Measurements from ENCODE around the gene AMDHD2. TPM values are rescaled to one million over a fixed set of nuclear protein-coding genes. Genes with fewer than 3 reads are reported as not detected.

AMDHD2 gene
- total RNA-seq, 1 donor from 2014 or later, result 46.4 TPM

GRCh38 chr16:2516391-2517240 lies 3.6 kb upstream of the AMDHD2 start:
- TF ChIP-seq CTCF (IDR thresholded peaks at IDR 0.05; ENCODE audit: unreplicated experiment), result no peak
- H3K4me1 Mint-ChIP-seq, result peaks cover 57% of the 10 kb centered on the region

GRCh38 chr16:2517954-2518605 lies 2.1 kb upstream of the AMDHD2 start:
- DNase-seq (ENCODE audit: low spot score in 2 of 2, unreplicated experiment in 2 of 2), result no peak
- Mint-ChIP-seq H3K27me3 (ENCODE audit: low read depth) (no peaks in the 10 kb centered on the region), H3K36me3 (no peaks in the 10 kb centered on the region), H3K9me3 (no peaks in the 10 kb centered on the region), H3K4me3 (no peak overlapping the region), H3K4me1 (peaks cover 45% of the 10 kb centered on the region), H3K27ac (no peak overlapping the region)
- no peak for TF ChIP-seq CTCF (IDR thresholded peaks at IDR 0.05; ENCODE audit: unreplicated experiment)

More at GRCh38 chr16:2516391-2517240, 3.6 kb upstream of the AMDHD2 start:
- H3K36me3 Mint-ChIP-seq, result no peaks in the 10 kb centered on the region
- no peaks in the 10 kb centered on the region for H3K27me3 Mint-ChIP-seq (ENCODE audit: low read depth)
- H3K4me3 Mint-ChIP-seq, result peak overlapping the region; percentile 90
- no peak for DNase-seq (ENCODE audit: low spot score in 2 of 2, unreplicated experiment in 2 of 2)
- no peaks in the 10 kb centered on the region for H3K9me3 Mint-ChIP-seq
- H3K27ac Mint-ChIP-seq, result peak overlapping the region; percentile 87

GRCh38 chr16:2518823-2519710 lies 1.1 kb upstream of the AMDHD2 start:
- DNase-seq (ENCODE audit: low spot score in 2 of 2, unreplicated experiment in 2 of 2), result no peak

GRCh38 chr16:2519711-2520080 lies 475 bp upstream of the AMDHD2 start:
- TF ChIP-seq CTCF (IDR thresholded peaks at IDR 0.05; ENCODE audit: unreplicated experiment), result no peak
- DNase-seq (ENCODE audit: low spot score in 2 of 2, unreplicated experiment in 2 of 2), result no peak
- Mint-ChIP-seq H3K27me3 (ENCODE audit: low read depth) (no peaks in the 10 kb centered on the region), H3K4me3 (peak overlapping the region; percentile 59), H3K36me3 (peaks cover 6% of the 10 kb centered on the region), H3K4me1 (peaks cover 40% of the 10 kb centered on the region), H3K9me3 (no peaks in the 10 kb centered on the region), H3K27ac (peak overlapping the region; percentile 96)

More at GRCh38 chr16:2518823-2519710, 1.1 kb upstream of the AMDHD2 start:
- H3K4me3 Mint-ChIP-seq, result peak overlapping the region; percentile 59
- peak overlapping the region; percentile 96 for H3K27ac Mint-ChIP-seq
- no peak for TF ChIP-seq CTCF (IDR thresholded peaks at IDR 0.05; ENCODE audit: unreplicated experiment)
- H3K9me3 Mint-ChIP-seq, result no peaks in the 10 kb centered on the region
- H3K36me3 Mint-ChIP-seq, result no peaks in the 10 kb centered on the region
- H3K27me3 Mint-ChIP-seq (ENCODE audit: low read depth), result no peaks in the 10 kb centered on the region
- H3K4me1 Mint-ChIP-seq, result peaks cover 42% of the 10 kb centered on the region

GRCh38 chr16:2520784-2521531 lies 787 bp downstream of the AMDHD2 start:
- no peak for TF ChIP-seq CTCF (IDR thresholded peaks at IDR 0.05; ENCODE audit: unreplicated experiment)
- DNase-seq (ENCODE audit: low spot score in 2 of 2, unreplicated experiment in 2 of 2), result no peak
- Mint-ChIP-seq H3K36me3 (peaks cover 8% of the 10 kb centered on the region), H3K4me3 (peak overlapping the region; percentile 77), H3K27ac (peak overlapping the region; percentile 89), H3K27me3 (ENCODE audit: low read depth) (no peaks in the 10 kb centered on the region), H3K4me1 (peaks cover 28% of the 10 kb centered on the region), H3K9me3 (no peaks in the 10 kb centered on the region)
